Tibial nerve (tissue), 3 donors: ENCODE data around the gene SPRN.

Experiments used
- CTCF ChIP-seq, 5 experiments: fragments of 200-600 bp in 3 of 5; fragments of 450-650 bp in 2 of 5; sonication (generic) in 3 of 5; IDR thresholded peaks; one replicate each; pipeline ENCODE4 v1.5.1; 2016 to 2019; ENCODE audit warnings: antibody characterized with exemption in 5 of 5, mild to moderate bottlenecking in 3 of 5, moderate library complexity in 2 of 5
- POLR2A ChIP-seq, 2 donors: fragments of 450-650 bp; IDR thresholded peaks; one replicate each; pipeline ENCODE4 v1.6.1; 2017; ENCODE audit warnings: antibody characterized with exemption in 2 of 2, mild to moderate bottlenecking in 2 of 2, moderate library complexity in 2 of 2

GRCh38 chr10:133391249-133391635 lies 33.2 kb downstream of the SPRN start:
- TF ChIP-seq POLR2A (IDR thresholded peaks at IDR 0.05) (no peak), CTCF (IDR thresholded peaks at IDR 0.05) (no peak)
